Brain microvascular endothelial cell (primary cell): ENCODE results near the gene HMG20A.

Experiments
- DNase-seq: peaks from one replicate; pipeline ENCODE4 v3.0.0-alpha.2; 2020
- H3K27ac ChIP-seq: fragments of 250-450 bp; sonication (Bioruptor Pico); 2 replicates; pipeline ENCODE4 v1.5.1; 2020; ENCODE audit warnings: mild to moderate bottlenecking, moderate library complexity
- H3K27me3 ChIP-seq: fragments of 250-450 bp; sonication (Bioruptor Pico); replicated peaks from 2 replicates; pipeline ENCODE4 v1.5.1; 2020; ENCODE audit warnings: mild to moderate bottlenecking
- H3K36me3 ChIP-seq: fragments of 250-450 bp; sonication (Bioruptor Pico); replicated peaks from 2 replicates; pipeline ENCODE4 v1.5.1; 2020; ENCODE audit warnings: mild to moderate bottlenecking
- H3K4me3 ChIP-seq: 2 replicates; pipeline ENCODE4 v1.5.1; 2011; ENCODE audit warnings: low read depth, mild to moderate bottlenecking, control low read depth, low read length, moderate library complexity
- CTCF ChIP-seq: IDR thresholded peaks from 2 replicates; pipeline ENCODE4 v1.5.1; 2011; ENCODE audit warnings: low read depth, mild to moderate bottlenecking, moderate library complexity, low read length, control low read depth, inconsistent platforms; ENCODE audit errors: missing control alignments
- in situ Hi-C: cut with HindIII; loops from 2 replicates; pipeline ENCODE4 v1.10.0; 2017; ENCODE audit warnings: low sequenced_read_pairs, low pct_ligation_motif_present

Gene HMG20A

GRCh38 chr15:77504306-77504705 is 83.6 kb downstream of the HMG20A start:
- Histone ChIP-seq H3K27ac (no peak overlapping the region), H3K36me3 (no peaks in the 10 kb centered on the region), H3K4me3 (no peak overlapping the region), H3K27me3 (no peaks in the 10 kb centered on the region)
- in situ Hi-C loops, result no loop called here
- no peak for TF ChIP-seq CTCF
- DNase-seq, result no peak

GRCh38 chr15:77504871-77505270 is 84.2 kb downstream of the HMG20A start:
- no peak for TF ChIP-seq CTCF
- no peaks in the 10 kb centered on the region for H3K27me3 ChIP-seq
- in situ Hi-C loops, result no loop called here
- H3K36me3 ChIP-seq, result no peaks in the 10 kb centered on the region
- no peak overlapping the region for H3K27ac ChIP-seq
- no peak overlapping the region for H3K4me3 ChIP-seq
- no peak for DNase-seq

- H3K4me3 ChIP-seq, result no peak overlapping the region
- H3K27me3 ChIP-seq, result no peaks in the 10 kb centered on the region
- no peaks in the 10 kb centered on the region for H3K36me3 ChIP-seq
- no peak for TF ChIP-seq CTCF
- in situ Hi-C loops, result no loop called here
- no peak overlapping the region for H3K27ac ChIP-seq
- no peak for DNase-seq
Measured at GRCh38 chr15:77505556-77505955, 84.9 kb downstream of the HMG20A start.

- in situ Hi-C loops, result no loop called here
- no peak overlapping the region for H3K4me3 ChIP-seq
- no peaks in the 10 kb centered on the region for H3K36me3 ChIP-seq
- H3K27ac ChIP-seq, result no peak overlapping the region
- no peaks in the 10 kb centered on the region for H3K27me3 ChIP-seq
- DNase-seq, result no peak
- peak; percentile 41 for TF ChIP-seq CTCF
Measured at GRCh38 chr15:77506311-77507142, 85.8 kb downstream of the HMG20A start.

- no peaks in the 10 kb centered on the region for H3K36me3 ChIP-seq
- peak overlapping the region; percentile 57 for H3K27ac ChIP-seq
- no peaks in the 10 kb centered on the region for H3K27me3 ChIP-seq
- in situ Hi-C loops, result no loop called here
- no peak for TF ChIP-seq CTCF
- no peak overlapping the region for H3K4me3 ChIP-seq
- DNase-seq, result no peak
Measured at GRCh38 chr15:77507143-77507897, 86.6 kb downstream of the HMG20A start.
